Neuronal stem cell (in vitro differentiated cells): ENCODE data around the gene RNF20.

ENCODE experiments used
- DNase-seq: peaks from one replicate; pipeline ENCODE4 v3.0.0-alpha.2; 2013; ENCODE audit warnings: low spot score
- H2AFZ ChIP-seq: one replicate; pipeline ENCODE4 v1.6.1; 2013; ENCODE audit warnings: mild to moderate bottlenecking, low read length, inconsistent platforms
- H2AK5ac ChIP-seq: 2 replicates; pipeline ENCODE4 v1.6.1; 2013; ENCODE audit warnings: low read depth, mild to moderate bottlenecking, inconsistent platforms, low read length, moderate library complexity, mixed read lengths
- H2BK120ac ChIP-seq: 2 replicates; pipeline ENCODE4 v1.6.1; 2013; ENCODE audit warnings: low read depth, mild to moderate bottlenecking, inconsistent platforms, low read length, moderate library complexity, mixed read lengths
- H2BK12ac ChIP-seq: one replicate; pipeline ENCODE4 v1.6.1; 2013; ENCODE audit warnings: low read length, inconsistent platforms
- H2BK15ac ChIP-seq: 2 replicates; pipeline ENCODE4 v1.6.1; 2013; ENCODE audit warnings: mild to moderate bottlenecking, low read length, inconsistent platforms, mixed read lengths
- H2BK5ac ChIP-seq: one replicate; pipeline ENCODE4 v1.6.1; 2013; ENCODE audit warnings: inconsistent platforms, mild to moderate bottlenecking, low read length, moderate library complexity
- H3K14ac ChIP-seq: one replicate; pipeline ENCODE4 v1.6.1; 2013; ENCODE audit warnings: low read length, inconsistent platforms
- H3K18ac ChIP-seq: 2 replicates; pipeline ENCODE4 v1.6.1; 2013; ENCODE audit warnings: low read length, inconsistent platforms
- H3K23ac ChIP-seq: 2 replicates; pipeline ENCODE4 v1.6.1; 2013; ENCODE audit warnings: low read depth, mild to moderate bottlenecking, mixed read lengths, low read length, inconsistent platforms; ENCODE audit not compliant: poor library complexity
- H3K27ac ChIP-seq: replicated peaks from 3 replicates; pipeline ENCODE4 v1.5.1; 2013; ENCODE audit warnings: low read length, inconsistent platforms
- H3K27me3 ChIP-seq, 3 experiments: 2 replicates each; pipeline ENCODE4 v1.6.1; 2013; ENCODE audit warnings: low read length in 3 of 3, mild to moderate bottlenecking in 2 of 3, inconsistent platforms in 1 of 3, low read depth in 1 of 3, mixed read lengths in 1 of 3, moderate library complexity in 1 of 3; ENCODE audit not compliant: control insufficient read depth in 3 of 3, insufficient read depth in 3 of 3
- H3K36me3 ChIP-seq, 2 donors: replicated peaks in 1 of 2; 2 replicates each; pipeline ENCODE4 v1.6.1; 2013; ENCODE audit warnings: low read length in 2 of 2; ENCODE audit not compliant: control insufficient read depth in 2 of 2, insufficient read depth in 2 of 2
- H3K4ac ChIP-seq: 2 replicates; pipeline ENCODE4 v1.6.1; 2013; ENCODE audit warnings: inconsistent platforms, mild to moderate bottlenecking, low read length, moderate library complexity
- H3K4me1 ChIP-seq, 2 donors: 1 replicate in 1 of 2; 2 replicates in 1 of 2; pipeline ENCODE4 v1.6.1; 2013; ENCODE audit warnings: low read length in 2 of 2, low read depth in 1 of 2; ENCODE audit not compliant: control insufficient read depth in 2 of 2, insufficient read depth in 1 of 2
- H3K4me2 ChIP-seq: one replicate; pipeline ENCODE4 v1.6.1; 2013; ENCODE audit warnings: mild to moderate bottlenecking, low read length, inconsistent platforms; ENCODE audit not compliant: insufficient read depth, poor library complexity, severe bottlenecking
- H3K4me3 ChIP-seq, 2 donors: 2 replicates each; pipeline ENCODE4 v1.5.1; 2013; ENCODE audit warnings: low read length in 2 of 2, mild to moderate bottlenecking in 2 of 2, inconsistent platforms in 1 of 2, moderate library complexity in 1 of 2
- H3K79me1 ChIP-seq: one replicate; pipeline ENCODE4 v1.6.1; 2013; ENCODE audit warnings: low read depth, mild to moderate bottlenecking, inconsistent platforms, low read length, moderate library complexity
- H3K9ac ChIP-seq: one replicate; pipeline ENCODE4 v1.6.1; 2013; ENCODE audit warnings: mild to moderate bottlenecking, low read depth, low read length, inconsistent platforms; ENCODE audit not compliant: poor library complexity
- H3K9me3 ChIP-seq, 2 donors: replicated peaks in 1 of 2; 2 replicates each; pipeline versions ENCODE3 to v1.6.1; 2013; ENCODE audit warnings: low read length in 2 of 2, mild to moderate bottlenecking in 2 of 2, inconsistent platforms in 1 of 2, low read depth in 1 of 2, mixed read lengths in 1 of 2, moderate library complexity in 1 of 2; ENCODE audit not compliant: control insufficient read depth in 2 of 2, insufficient read depth in 1 of 2
- H4K8ac ChIP-seq: one replicate; pipeline ENCODE4 v1.6.1; 2013; ENCODE audit warnings: low read depth, mild to moderate bottlenecking, inconsistent platforms, low read length, moderate library complexity
- H4K91ac ChIP-seq: one replicate; pipeline ENCODE4 v1.6.1; 2013; ENCODE audit warnings: low read length, low read depth, mild to moderate bottlenecking, inconsistent platforms; ENCODE audit not compliant: poor library complexity
- WGBS, 2 donors: extraction: QIAGEN DNeasy Blood & Tissue Kit; methylation state at CpG; one replicate each; pipeline ENCODE4 v1.1.7; 2013; ENCODE audit warnings: missing lambda C conversion rate in 2 of 2, mixed read lengths in 1 of 2; ENCODE audit not compliant: insufficient read length in 2 of 2, insufficient replicate concordance in 1 of 2; ENCODE audit errors: extremely low coverage in 2 of 2; 5-methylcytosine and 5-hydroxymethylcytosine counted together

Gene RNF20

GRCh38 chr9:101562966-101563365 is 29.3 kb downstream of the RNF20 start:
- Histone ChIP-seq H2BK12ac (no peak overlapping the region), H3K14ac (no peak overlapping the region), H3K9ac (no peak overlapping the region), H2BK120ac (no peak overlapping the region), H2BK15ac (no peak overlapping the region), H2AK5ac (no peak overlapping the region), H3K23ac (no peak overlapping the region), H3K4me2 (no peak overlapping the region), H4K8ac (no peak overlapping the region), H3K4me3 (no peak overlapping the region), H3K9me3 (peaks cover 0 to 11% of the 10 kb centered on the region in 2 donors), H3K79me1 (no peaks in the 10 kb centered on the region), H3K27ac (no peak overlapping the region), H2AFZ (no peak overlapping the region), H4K91ac (no peak overlapping the region), H3K4ac (no peak overlapping the region), H3K36me3 (peaks cover 18 to 96% of the 10 kb centered on the region in 2 donors), H2BK5ac (no peak overlapping the region), H3K27me3 (no peaks in the 10 kb centered on the region), H3K4me1 (no peaks in the 10 kb centered on the region), H3K18ac (no peak overlapping the region)
- WGBS, 2 donors = no CpG with 5 or more reads among the region's 1 CpG
- DNase-seq = no peak

GRCh38 chr9:101564252-101564651 is 30.6 kb downstream of the RNF20 start:
- peaks cover 16 to 91% of the 10 kb centered on the region in 2 donors for H3K36me3 ChIP-seq
- H3K23ac ChIP-seq = no peak overlapping the region
- H3K4me3 ChIP-seq = no peak overlapping the region
- H3K9me3 ChIP-seq = no peaks in the 10 kb centered on the region
- H4K8ac ChIP-seq = no peak overlapping the region
- no peak overlapping the region for H3K18ac ChIP-seq
- H2AK5ac ChIP-seq = no peak overlapping the region
- H3K79me1 ChIP-seq = no peaks in the 10 kb centered on the region
- H3K27me3 ChIP-seq = no peaks in the 10 kb centered on the region
- no peak overlapping the region for H2AFZ ChIP-seq
- no peak overlapping the region for H4K91ac ChIP-seq
- no peak overlapping the region for H2BK15ac ChIP-seq
- H3K4me1 ChIP-seq = no peaks in the 10 kb centered on the region
- H2BK12ac ChIP-seq = no peak overlapping the region
- no peak overlapping the region for H2BK5ac ChIP-seq
- H3K4me2 ChIP-seq = no peak overlapping the region
- H3K4ac ChIP-seq = no peak overlapping the region
- no peak overlapping the region for H3K9ac ChIP-seq
- no peak overlapping the region for H3K14ac ChIP-seq
- no peak overlapping the region for H2BK120ac ChIP-seq
- H3K27ac ChIP-seq = no peak overlapping the region
- no peak for DNase-seq

- no peak overlapping the region for H3K4me2 ChIP-seq
- no peak overlapping the region for H2BK15ac ChIP-seq
- no peak overlapping the region for H4K91ac ChIP-seq
- H3K4me3 ChIP-seq = no peak overlapping the region
- no peak overlapping the region for H2BK120ac ChIP-seq
- peaks cover 8 to 73% of the 10 kb centered on the region in 2 donors for H3K36me3 ChIP-seq
- no peak overlapping the region for H2AFZ ChIP-seq
- WGBS, 2 donors = no CpG with 5 or more reads among the region's 5 CpGs
- DNase-seq = no peak
- peaks cover 0 to 2% of the 10 kb centered on the region in 2 donors for H3K4me1 ChIP-seq
- H3K23ac ChIP-seq = no peak overlapping the region
- H2BK12ac ChIP-seq = no peak overlapping the region
- H3K27me3 ChIP-seq = no peaks in the 10 kb centered on the region
- no peak overlapping the region for H3K18ac ChIP-seq
- H3K27ac ChIP-seq = no peak overlapping the region
- no peaks in the 10 kb centered on the region for H3K79me1 ChIP-seq
- H2AK5ac ChIP-seq = no peak overlapping the region
- no peak overlapping the region for H3K9ac ChIP-seq
- no peak overlapping the region for H3K14ac ChIP-seq
- no peak overlapping the region for H3K4ac ChIP-seq
- H4K8ac ChIP-seq = no peak overlapping the region
- H3K9me3 ChIP-seq = no peaks in the 10 kb centered on the region
- no peak overlapping the region for H2BK5ac ChIP-seq
Observed at GRCh38 chr9:101566904-101567724, 33.5 kb downstream of the RNF20 start.

- Histone ChIP-seq H3K4ac (no peak overlapping the region), H3K4me2 (no peak overlapping the region), H2BK120ac (no peak overlapping the region), H3K27ac (no peak overlapping the region), H2AFZ (no peak overlapping the region), H3K36me3 (peaks cover 7 to 66% of the 10 kb centered on the region in 2 donors), H2BK5ac (no peak overlapping the region), H3K4me3 (no peak overlapping the region), H2BK15ac (no peak overlapping the region), H3K18ac (no peak overlapping the region), H3K27me3 (no peaks in the 10 kb centered on the region), H3K79me1 (no peaks in the 10 kb centered on the region), H3K4me1 (peaks cover under 1 to 5% of the 10 kb centered on the region in 2 donors), H3K9ac (no peak overlapping the region), H4K91ac (no peak overlapping the region), H2BK12ac (no peak overlapping the region), H3K9me3 (no peaks in the 10 kb centered on the region), H2AK5ac (no peak overlapping the region), H3K23ac (no peak overlapping the region), H4K8ac (no peak overlapping the region), H3K14ac (no peak overlapping the region)
- DNase-seq = no peak
- WGBS, 2 donors = no CpG with 5 or more reads among the region's 3 CpGs
Observed at GRCh38 chr9:101567725-101568350, 34.2 kb downstream of the RNF20 start.
